HuH-7 (cell line): ENCODE measurements around the gene PCBP3.

ENCODE experiments used
- DNase-seq: peaks from one replicate; pipeline ENCODE4 v3.0.0; 2011; ENCODE audit warnings: low spot score

The PCBP3 gene

DNA sequence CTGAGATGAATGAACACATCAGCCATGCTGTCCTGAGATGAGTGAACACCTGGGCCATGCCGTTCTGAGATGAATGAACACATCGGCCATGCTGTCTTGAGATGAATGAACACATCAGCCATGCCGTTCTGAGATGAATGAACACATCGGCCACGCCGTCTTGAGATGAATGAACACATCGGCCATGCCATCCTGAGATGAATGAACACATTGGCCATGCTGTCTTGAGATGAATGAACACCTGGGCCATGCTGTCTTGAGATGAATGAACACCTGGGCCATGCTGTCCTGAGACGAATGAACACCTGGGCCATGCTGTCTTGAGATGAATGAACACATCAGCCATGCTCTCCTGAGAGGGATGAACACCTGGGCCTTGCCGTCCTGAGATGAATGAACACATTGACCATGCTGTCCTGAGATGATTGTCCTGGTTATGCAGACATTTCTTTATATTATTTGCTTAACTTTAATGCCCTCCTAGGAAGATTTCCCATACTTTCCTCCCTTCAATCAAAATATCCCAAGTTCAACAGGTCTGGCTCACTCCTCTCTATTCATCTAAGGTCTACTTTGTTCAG is 289.5 kb downstream of the PCBP3 start:
- DNase-seq: no peak

- DNase-seq: no peak
Measured at GRCh38 chr21:45934085-45934484, 290.6 kb downstream of the PCBP3 start.

- no peak for DNase-seq
Measured at GRCh38 chr21:45934554-45934953, 291.0 kb downstream of the PCBP3 start.

DNA sequence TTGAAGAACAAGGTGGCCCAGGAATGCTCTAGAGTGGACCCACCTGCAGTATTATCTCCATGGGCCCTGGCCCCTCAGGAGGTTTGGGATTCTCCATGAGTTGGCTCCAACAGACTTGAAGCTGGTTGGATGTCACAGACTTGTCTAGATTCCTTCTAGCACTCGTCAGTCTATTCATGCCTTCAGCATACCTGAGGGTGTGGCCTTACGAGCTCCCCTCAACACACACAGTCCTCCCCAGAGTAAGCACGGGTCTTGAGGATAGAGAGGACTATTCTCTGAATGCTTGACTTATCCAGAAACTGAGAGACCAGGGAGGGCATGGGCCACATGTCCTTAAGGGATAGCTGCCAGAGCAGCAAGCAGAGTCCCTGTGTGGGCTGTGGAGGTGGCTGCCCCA is 292.1 kb downstream of the PCBP3 start:
- DNase-seq: no peak

DNA sequence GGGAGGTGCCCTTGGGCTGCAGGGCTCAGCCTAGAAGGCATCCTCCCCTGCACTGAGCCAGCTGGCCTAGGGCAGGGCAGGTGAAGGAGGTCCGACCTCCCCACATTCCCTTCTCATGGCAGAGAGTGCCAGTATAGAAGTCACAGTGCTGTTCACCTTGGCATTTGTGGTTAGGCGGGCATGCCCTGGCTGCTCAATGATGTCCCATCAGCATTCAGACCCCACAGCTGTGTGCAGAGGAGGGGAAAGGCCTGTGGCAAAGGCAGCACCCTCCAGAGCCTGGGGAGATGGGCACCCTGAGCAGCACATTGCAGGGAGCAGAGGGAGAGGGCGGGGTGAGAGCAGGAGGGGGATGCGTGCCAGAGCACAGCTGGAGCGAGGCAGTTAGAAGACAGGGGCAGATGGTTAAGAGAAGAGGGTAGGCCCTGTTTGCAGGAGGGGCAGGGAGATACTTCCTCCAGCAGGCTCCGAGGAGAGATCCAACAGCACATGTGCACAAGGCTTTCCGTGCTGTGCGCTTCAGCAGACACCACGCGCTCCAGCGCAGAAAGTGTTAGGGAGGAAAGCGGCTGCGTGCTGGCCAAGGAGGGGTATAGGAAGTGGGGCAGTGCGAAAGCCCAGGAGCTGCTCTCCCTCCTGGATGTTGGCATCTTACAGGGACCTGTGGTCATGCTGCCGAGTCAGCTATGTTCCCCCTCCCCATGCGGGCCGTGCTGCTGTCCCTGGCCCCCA is 294.4 kb downstream of the PCBP3 start:
- no peak for DNase-seq

DNA sequence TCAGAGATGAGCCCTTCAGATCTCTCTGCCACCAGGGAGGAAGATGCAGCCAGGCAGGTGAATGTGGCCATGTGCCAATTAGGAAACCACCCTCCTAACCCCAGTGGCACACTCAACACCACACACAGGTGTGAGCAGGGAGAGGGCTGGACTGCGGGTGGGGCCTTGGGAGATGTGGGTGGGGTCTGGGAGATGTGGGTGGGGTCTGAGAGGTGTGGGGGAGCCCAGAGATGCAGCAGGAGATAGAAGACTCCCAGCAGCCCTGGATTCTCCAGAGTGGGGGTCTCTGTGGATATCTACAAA is 294.9 kb downstream of the PCBP3 start:
- DNase-seq: no peak

DNA sequence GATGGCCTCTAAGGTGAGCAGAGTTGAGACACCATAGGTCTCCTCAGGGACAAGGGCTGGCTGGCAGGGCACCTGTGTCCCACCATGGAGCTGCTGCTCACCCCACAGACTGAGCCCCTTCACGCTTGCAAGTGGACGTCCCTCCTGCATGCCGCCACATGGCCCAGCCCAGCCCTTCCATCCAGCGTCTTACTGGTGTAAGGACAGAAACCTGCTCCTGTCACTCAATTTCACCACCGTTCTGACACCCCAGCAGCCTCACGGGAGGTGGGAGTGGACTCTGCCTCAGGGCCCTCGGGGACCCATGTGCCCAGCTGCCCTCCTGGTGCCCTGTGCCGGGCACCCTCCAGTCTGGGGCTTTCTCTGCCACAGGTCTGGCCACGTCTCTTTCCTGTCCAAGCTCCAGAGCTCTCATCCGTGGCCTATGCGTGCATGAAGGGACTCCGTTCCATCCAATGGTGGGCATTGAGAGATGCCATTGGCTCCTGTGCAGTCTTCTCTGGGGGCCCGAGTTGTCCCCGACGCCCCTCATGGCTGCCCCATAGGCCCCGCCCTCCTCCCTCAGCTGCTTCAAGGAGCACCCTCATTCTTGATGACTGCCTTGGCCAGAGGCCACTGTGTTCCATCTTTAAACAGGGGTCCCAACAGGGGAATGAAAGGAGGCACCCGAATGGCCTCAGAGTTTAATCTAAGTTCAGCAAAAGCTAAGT is 295.4 kb downstream of the PCBP3 start:
- DNase-seq: no peak

DNA sequence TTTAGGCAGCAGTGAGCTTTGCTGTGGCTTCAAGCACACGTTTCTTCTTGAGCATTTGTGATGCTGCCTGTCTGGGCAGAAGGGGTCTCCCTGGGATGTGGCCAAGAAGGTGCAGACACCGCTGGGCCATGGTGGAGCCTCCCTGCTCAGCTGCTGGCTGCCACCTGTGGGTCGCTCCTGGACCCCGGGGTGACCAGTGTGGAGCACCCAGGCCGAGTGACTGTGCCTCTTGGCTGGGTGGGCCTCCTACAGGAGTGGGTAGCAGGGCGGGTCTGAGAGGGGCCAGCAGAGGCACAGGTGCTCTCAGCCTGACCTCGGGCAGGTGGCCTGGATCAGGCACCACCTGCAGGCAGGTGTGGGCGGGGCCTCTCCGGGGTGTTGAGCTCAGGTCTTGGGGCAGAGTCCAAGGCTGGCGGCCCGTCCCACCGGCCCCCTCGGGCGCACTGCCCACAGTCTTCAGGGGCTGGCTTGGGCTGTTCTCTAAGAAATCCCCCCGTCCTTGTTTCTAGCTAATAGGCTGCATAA is 296.1 kb downstream of the PCBP3 start:
- DNase-seq: no peak

- DNase-seq: no peak
Measured at GRCh38 chr21:45940091-45940490, 296.6 kb downstream of the PCBP3 start.

DNA sequence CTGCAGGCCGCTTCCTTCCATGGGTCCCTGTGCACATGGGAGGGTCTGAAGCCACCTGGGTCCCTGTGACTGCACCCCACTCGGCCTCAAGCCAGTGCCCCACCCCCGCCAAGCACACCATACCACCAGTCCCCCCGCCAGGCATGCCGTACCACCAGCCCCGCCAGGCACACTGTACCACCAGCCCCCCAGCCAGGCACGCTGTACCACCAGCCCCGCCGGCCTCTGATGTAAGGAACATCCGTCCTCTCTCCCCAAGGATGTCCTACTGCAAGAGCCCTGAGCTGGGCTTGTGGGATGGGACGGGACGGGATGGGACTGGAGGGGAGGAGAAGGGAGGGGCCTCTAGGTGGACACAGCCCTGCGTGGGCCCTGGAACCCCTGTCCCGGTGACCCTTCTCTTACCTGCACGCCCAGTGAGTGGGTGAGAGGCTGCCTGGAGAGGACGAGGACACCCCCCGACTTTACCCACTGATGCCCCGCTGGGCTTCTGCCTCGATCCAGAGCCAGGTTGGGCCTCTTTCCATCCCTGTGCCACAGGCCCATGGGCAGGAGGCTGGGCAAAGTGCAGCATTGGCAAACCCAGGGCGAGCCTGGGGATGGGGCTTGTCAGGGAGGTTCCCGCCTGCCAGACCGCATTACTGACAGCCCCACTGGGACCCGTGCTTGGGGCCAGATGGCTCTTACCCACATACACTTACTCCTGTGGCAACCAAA is 297.3 kb downstream of the PCBP3 start:
- no peak for DNase-seq

GRCh38 chr21:45941338-45941710 is 297.8 kb downstream of the PCBP3 start:
- DNase-seq: no peak

DNA sequence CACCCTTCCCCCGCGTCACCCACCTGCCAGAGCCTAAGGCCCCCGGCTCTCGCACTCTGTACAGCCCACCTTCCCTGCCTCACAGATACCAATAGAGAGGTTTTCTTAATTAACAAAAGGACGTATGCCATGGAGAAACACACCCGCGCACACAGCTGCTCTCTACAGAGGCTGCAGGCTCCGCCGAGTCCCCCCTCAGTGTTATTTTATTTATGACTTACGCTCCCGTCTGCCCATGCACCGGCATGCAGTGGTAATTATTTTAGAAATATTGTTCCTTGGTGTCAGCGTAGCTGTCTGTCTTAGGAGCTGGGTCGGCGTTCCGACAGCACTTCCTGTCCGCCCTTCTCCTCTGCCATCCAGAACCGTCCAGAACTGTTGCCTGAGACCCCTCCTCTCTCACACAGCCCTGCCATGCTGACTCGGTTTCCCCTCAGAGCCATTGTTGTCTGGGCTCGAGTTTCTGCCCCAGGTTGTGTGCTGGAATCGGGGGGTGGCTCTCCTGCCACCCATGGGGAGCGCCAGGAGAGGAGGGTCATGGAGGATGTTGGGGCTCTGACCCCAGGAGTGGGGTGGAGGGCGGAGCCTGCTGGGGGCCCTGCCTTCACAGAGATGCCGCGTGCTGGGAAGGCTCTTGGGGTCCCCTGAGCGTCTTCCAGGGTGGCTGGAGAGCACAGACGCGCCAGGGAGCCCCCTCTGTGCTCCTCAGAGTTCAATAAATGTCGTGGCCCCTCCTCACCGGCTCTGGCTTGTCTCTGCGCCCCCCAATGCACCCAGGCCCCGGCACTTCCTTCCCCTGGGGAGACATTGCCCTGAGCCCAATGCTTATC is 298.4 kb downstream of the PCBP3 start:
- DNase-seq: no peak

- DNase-seq: no peak
Measured at GRCh38 chr21:45942755-45943629, 299.5 kb downstream of the PCBP3 start.

DNA sequence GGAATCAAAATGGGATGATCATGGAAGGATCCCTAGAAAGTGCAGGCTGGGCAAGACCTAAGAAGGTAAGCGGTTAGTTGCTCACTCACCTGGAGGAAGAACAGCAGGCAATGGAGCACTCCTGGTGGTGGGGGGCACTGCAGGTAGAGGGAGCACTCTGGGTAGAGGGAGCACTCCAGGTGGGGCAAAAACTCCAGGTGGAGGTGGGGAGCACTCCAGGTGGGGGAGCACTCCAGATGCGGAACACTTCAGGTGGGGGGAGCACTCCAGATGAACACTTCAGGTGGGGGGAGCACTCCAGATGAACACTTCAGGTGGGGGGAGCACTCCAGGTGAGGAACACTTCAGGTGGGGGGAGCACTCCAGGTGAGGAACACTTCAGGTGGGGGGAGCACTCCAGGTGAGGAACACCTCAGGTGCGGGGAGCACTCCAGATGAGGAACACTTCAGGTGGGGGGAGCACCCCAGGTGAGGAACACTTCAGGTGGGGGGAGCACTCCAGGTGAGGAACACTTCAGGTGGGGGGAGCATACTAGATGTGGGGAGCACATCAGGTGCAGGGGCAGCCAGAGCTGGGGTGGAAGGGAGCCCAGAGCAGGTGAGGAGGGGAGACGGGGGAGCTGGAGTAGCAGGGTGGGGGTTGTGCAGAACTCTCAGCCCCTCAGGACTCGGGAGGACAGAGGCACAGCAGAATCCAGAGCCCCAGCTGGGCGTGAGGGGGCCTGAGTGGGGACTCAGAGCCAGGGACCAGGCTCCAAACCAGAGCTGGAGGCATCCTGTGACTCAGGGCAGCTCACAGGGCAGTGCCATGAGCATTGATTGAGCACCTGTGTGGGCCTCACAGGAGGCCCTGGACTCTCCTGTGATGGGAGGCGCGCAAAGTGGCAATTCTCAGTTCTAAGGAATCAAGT is 300.4 kb downstream of the PCBP3 start:
- DNase-seq: no peak

DNA sequence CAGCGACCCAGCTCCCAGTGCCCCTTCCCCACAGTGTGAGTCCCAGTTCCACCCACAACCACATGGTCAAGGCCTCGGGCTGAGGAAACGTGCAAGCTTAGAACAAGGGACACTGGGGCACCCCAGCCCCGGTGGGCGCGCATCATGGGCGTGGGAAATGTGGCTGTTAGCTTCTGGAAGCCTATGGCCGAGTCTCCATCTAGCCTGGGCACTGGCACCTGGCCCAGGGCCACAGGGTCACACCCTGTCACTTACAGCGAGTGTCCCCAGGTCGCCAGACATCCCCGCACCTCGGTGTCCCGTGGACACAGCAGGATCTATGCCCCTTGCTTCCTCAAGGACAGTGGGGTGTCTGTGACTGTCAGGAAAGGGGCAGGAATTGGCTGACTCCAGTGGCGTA is 301.1 kb downstream of the PCBP3 start:
- DNase-seq: no peak

DNA sequence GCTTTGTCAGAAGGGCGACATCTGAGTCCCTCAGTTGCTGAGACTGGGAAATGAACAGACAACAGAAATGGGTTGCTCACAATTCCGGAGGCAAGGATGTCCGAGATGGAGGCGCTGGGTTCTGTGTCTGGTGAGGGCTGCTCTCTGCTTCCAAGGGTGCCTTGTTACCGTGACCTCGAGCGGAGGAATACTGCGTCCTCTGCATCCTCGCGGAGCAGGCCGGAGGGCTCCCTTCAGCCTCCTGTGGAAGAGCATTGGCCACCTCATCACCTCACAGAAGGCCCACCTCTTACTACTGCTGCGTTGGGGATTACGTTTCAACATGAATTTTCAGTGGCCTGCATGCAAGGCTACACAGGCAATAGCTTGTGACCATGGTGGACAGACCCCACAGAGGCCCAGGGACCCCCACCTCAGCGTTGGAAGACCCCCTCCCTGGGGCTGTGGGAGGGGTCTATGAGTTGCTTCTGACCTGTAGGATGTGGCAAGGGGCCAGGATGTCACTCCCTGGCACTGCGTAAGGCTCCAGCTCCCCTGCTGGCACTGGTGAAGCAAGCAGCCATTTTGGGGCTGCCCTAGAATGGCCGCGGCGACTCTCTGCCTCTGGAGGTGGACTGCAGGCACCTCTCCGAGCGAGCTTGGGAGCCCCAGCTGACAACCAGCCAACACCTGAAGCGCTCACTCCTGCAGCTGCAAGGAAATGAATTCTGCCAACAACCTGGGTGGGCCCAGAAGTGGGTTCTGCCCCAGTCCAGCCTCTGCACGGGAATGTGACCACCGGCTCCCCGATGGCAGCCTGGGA is 301.7 kb downstream of the PCBP3 start:
- no peak for DNase-seq

- no peak for DNase-seq
Measured at GRCh38 chr21:45945868-45946210, 302.3 kb downstream of the PCBP3 start.

- no peak for DNase-seq
Measured at GRCh38 chr21:45947296-45947695, 303.8 kb downstream of the PCBP3 start.

DNA sequence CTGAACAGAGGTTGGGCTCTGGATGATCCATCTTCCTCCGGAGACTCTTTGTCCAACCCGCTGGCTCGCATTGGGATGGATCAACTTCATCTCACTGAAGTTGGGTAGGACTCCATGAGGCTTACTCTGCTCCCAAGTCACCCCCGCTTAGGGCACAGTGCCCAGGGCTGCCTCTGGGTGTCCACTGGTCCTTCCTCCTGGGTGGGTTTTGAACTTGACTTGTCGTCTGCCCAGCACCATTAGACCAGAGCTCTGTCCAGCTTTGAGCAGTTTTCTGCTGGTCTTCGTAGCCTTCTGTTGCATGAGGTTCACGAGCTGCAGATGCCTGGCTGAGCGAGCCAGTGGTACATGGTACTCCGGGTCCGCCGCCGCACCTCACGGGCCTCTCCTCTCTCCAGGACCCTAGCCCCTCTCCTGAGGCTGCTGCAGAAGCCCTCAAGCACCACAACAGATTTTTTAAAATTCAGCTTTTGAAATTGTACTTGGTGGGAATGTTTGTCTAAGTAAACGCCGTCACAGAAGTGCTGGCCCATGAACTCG is 304.3 kb downstream of the PCBP3 start:
- no peak for DNase-seq
